GM10847 (cell line): ENCODE results near the gene GALNT7.

ENCODE experiments used
- POLR2A ChIP-seq: IDR thresholded peaks from 2 replicates; pipeline ENCODE4 v1.6.1; 2011; ENCODE audit not compliant: insufficient read length; ENCODE audit errors: extremely low read depth

GALNT7 gene

GRCh38 chr4:173152104-173152503 is 16.5 kb upstream of the GALNT7 start:
- no peak for TF ChIP-seq POLR2A

DNA sequence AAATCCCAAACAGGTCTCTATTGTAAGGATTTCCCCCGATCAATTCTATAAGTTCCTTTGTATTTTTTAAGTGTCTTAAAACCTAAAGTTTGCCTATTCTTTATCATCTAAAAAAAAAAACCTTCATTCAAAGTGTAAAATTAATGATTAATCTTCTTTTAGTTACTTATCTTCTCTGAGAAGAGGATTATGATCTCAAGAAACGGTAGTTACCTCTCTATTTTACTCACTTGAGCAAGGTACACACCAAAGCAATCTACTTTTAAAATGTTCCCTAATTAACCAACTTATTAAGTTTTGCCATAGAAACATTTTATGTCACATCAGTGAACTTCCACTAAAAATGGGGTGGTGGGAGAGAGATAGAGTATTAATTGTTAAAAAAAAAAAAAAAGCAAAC is 15.2 kb upstream of the GALNT7 start:
- no peak for TF ChIP-seq POLR2A

DNA sequence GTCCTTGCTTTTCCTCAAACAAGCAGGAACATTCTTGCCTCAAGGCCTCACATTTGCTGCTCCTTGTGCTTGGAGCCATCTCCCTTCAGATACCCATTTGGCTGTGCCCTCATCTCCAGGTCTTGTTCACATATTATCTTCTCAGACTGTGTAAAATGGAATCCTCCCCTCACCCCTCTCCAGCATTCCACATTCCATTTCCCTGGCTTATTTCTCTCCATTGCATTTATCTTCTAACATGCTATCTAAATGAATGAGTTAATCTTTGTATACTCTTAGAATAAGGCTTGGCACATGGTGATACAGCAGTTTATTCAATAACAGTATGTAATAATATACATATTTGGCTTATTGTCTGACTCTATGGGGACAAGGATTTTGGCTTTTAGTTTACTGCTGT is 8.8 kb upstream of the GALNT7 start:
- no peak for TF ChIP-seq POLR2A

DNA sequence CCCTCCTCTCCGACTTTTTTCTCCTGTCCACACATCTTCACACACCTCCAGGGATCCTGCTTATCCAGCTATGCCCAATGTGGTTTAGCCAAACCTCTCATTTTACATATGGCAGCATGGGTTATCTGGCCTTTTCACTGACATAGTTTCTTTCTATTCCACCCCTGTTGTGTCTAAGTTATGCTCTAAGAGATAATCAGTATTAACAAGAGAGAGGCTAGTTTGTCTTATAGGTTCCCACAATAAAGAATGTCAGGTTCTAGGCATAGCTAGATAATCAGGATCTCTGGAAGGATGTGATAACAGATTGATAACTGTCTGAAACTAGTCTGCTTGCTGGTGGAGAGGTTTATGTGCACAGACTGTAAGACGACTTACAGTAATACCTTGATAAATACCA is 7.7 kb upstream of the GALNT7 start:
- TF ChIP-seq POLR2A: no peak

DNA sequence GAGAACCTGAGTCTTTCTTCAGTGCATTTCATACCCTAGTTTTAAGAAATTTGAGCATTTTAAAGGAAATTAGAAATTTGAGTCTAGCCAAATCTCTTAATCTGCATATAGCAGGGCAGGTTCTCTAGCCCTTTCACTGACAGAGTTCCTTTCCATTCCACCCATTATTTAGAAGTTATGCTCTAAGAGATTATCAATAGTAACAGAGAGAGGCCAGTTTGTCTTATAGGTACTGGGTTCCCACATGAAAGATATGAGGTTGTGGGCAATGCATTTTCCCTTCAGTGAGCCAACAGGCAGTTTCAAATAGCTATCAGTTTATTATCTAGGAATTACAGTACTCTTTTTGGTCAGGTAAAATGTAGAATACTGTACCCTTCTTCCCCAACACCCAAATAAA is 7.3 kb upstream of the GALNT7 start:
- TF ChIP-seq POLR2A: no peak

GRCh38 chr4:173165706-173166105 is 2.9 kb upstream of the GALNT7 start:
- TF ChIP-seq POLR2A: no peak

GRCh38 chr4:173166491-173166890 is 2.1 kb upstream of the GALNT7 start:
- TF ChIP-seq POLR2A: no peak

- TF ChIP-seq POLR2A: peak; percentile 45
These were observed 734 bp upstream of the GALNT7 start for GRCh38 chr4:173167758-173168395.

DNA sequence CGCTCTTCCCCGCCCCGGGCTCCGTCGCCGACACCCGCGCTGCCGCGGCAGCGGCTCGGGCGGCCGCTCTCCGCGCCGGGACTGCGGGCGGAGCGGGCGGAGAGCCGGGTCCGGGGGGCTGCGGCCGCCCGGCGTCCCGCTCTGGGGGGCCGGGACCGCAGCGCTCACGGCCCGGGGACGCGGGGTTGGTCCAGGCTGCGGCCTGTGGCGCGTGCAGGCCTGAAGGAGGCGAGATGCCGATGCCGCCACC is 492 bp downstream of the GALNT7 start:
- no peak for TF ChIP-seq POLR2A

DNA sequence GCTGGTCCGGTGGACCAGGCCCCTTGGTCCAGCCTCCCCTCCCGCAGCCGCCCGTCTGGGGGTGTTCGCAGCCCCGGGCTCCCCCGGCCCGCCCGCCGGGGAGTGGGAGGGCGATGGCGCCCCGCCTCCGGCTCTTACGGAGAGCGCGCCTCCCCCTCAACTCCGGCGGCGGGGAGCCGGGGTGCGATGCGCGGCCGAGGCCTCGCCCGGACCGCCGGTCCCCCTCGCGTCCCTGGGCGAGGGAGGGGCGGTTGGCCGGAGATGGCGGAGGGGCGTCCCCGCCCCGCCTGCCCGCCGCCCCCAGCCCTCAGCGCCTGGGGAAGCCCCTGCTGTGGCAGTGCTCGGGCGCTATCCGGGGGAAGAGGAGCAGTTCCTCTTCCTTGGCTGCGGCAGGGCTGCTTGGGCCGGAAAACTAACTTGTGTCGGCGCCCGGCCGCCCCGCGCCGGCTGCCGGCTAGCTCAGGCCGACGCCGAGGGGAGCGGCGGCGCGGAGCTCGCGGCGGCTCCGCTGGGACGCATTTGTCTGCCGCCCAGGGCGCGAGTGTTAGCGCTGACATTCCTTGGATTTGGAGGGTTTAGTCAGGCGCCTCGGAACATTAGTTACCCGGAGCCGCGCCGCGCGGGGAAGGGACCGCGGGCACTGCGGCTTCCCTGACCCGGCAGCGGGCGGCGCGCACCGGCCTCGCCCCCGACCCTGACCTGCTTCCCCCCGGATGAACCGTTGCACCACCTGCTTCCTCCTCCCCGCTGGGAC is 994 bp downstream of the GALNT7 start:
- peak; percentile 20 for TF ChIP-seq POLR2A

DNA sequence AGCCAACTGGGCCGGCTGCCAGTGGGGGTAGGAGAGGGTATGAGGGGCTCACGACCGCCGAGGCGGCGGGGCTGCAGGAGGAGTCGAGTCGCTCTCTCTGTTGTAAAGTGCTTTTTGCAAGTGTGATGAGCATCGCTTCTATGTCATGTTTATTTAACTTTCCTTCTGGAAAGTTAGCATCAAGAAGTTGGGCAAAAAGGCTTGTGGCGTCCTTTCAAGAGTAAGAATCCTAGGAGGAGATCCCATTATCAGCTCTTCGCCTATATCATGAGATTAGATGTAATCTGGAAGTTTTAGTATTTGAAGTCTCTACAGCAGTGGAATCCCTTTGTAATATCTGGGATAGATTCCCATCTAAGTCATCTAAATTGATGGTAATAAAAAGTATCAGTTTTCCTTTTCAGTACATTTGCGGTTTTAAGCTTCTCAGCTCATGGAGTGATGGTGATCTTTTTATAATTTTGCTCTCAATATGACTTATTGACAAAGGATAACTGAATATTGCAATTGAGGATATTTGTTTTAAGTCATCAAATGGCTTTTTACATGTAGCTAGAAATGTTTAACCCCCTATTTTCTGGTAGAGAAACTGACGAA is 1.7 kb downstream of the GALNT7 start:
- TF ChIP-seq POLR2A: no peak

DNA sequence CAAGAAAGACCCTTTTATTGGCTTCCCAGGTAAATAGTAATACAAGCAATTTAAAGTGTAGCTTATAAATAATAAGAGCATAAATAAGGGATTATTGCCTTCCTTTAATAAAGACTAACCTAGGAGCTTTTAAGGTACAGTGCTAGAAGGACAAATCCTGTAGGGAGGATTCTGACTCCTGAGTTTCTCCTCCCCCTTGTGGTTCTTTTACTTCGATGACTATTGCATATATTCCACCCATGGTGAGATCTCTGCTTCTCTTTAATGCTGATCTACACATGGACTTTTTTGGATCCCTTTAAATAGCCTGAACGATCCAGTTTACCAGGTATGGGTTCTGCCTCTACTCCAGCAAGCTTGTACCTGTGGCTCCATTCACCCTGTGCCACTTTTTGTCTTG is 2.5 kb downstream of the GALNT7 start:
- no peak for TF ChIP-seq POLR2A

GRCh38 chr4:173171987-173172386 is 3.4 kb downstream of the GALNT7 start:
- TF ChIP-seq POLR2A: no peak

GRCh38 chr4:173174184-173174583 is 5.6 kb downstream of the GALNT7 start:
- no peak for TF ChIP-seq POLR2A

GRCh38 chr4:173174594-173175012 is 6.0 kb downstream of the GALNT7 start:
- no peak for TF ChIP-seq POLR2A

- no peak for TF ChIP-seq POLR2A
These were observed 7.4 kb downstream of the GALNT7 start for GRCh38 chr4:173176010-173176409.

DNA sequence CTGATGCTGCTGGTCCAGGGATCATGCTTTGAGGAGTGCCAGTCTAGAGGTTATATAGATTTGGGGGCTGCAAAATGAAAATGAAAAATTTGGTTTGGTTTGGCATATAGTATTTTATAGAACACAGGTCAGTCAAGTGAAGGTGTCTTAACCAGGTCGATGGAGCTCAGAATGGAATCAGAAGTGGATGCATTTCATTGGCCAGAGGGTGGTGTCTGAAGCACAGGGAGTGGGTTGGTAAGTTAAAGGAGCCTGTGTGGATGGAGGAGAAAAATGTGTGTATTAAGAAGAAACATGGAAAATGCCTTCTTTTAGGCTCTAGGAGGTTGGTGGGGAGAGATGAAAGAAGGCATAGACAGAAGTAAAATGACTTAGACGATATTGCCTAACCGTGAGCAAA is 8.6 kb downstream of the GALNT7 start:
- TF ChIP-seq POLR2A: no peak
